Pulmonary artery endothelial cell (primary cell): ENCODE measurements around the gene RTKN. TPM values are rescaled to one million over a fixed set of nuclear protein-coding genes. Genes with fewer than 3 reads are reported as not detected.
"Not testable (repeated sequence)": the region's sequence is repeated elsewhere in the genome, so short reads cannot be mapped to it uniquely, and the experiment has no call there.

Experiments
- DNase-seq: peaks from one replicate; pipeline ENCODE4 v3.0.0-alpha.2; 2011; ENCODE audit warnings: low read depth, low spot score
- total RNA-seq: library from RNA; depleted of rRNA; stranded (reverse); fragments of >200 nt; gene quantifications from 2 replicates; pipeline ENCODE4 v1.2.3, GENCODE V29; 2014

RTKN gene, protein sequence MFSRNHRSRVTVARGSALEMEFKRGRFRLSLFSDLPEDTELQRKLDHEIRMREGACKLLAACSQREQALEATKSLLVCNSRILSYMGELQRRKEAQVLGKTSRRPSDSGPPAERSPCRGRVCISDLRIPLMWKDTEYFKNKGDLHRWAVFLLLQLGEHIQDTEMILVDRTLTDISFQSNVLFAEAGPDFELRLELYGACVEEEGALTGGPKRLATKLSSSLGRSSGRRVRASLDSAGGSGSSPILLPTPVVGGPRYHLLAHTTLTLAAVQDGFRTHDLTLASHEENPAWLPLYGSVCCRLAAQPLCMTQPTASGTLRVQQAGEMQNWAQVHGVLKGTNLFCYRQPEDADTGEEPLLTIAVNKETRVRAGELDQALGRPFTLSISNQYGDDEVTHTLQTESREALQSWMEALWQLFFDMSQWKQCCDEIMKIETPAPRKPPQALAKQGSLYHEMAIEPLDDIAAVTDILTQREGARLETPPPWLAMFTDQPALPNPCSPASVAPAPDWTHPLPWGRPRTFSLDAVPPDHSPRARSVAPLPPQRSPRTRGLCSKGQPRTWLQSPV
- 6.1 and 8.8 TPM in 2 replicates for total RNA-seq

DNA sequence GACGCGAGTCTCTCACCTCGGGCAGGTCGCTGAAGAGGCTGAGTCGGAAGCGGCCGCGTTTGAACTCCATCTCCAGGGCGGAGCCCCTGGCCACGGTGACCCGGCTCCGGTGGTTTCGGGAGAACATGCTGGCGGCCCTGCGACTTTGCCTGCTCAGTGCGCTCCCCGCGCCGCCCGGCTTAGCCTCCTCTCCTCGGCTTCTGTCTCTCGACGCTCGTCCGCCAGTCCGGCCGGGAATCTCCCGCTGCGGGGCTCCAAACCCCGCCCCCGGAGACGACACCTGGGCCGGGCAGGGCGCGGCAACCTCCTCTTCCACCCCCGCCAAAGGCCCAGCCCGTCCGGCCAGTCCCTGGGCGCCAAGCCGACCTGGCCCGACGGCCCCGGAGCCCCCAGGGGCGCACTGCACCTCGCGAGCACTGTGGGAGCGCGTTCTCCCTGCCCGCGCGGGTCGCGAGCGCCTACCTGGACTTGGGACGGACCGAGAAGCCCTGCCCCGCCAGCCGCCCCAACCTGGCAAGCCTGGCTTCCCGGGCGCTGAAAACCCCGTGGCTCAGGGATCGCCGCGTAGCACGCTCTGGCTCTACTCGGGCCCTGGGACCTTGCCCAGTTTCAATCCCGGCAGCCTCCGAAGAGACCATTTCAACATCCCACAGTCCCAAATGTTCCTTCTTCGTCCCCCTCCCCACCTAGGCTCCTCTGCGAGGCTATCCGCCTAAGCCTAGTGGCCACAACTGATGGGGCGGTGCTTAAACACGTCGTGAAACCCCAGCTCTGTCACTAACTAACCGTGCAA is at the start of gene RTKN:
Gene RTKN (minus strand): TSS at position 248 of the 793 bp plus-strand sequence. CDS start 121 bp downstream, at position 127.
- DNase-seq = no peak

- DNase-seq = no peak
Measured at GRCh38 chr2:74489906-74490305, 48.2 kb upstream of the RTKN start.

DNA sequence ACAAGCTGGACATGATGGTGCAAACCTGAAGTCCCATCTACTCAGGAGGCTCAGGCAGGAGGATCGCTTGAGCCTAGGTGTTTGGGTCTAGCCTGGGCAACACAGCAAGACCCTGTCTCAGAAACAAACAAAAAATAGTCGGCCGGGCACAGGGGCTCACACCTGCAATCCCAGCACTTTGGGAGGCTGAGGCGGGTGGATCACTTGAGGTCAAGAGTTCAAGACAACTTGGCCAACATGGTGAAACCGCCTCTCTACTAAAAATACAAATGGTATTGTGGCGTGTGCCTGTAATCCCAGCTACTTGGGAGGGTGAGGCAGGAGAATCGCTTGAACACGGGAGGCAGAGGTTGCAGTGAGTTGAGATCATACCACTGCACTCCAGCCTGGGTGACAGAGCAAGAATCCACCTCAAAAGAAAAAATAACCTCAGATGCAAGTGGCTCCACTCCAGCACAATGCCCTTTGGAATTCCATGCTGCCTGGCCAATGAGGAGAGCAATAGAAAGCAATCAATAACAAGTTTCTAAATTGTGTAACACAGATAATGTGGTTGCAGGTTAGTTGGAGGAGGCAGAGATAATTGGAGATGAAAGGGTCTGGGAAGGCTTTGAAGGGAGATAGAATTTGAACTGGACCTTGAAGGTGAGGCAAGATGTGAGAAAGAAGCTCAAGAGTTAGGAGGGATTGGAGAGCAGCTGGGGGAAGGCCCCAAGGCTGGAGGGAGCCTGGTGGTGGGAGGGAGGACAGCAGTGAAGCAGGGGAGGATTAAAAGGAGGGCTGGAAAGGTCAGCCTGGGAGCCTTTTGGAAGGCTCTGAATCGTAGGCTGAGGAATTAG is 47.1 kb upstream of the RTKN start:
- DNase-seq = no peak

DNA sequence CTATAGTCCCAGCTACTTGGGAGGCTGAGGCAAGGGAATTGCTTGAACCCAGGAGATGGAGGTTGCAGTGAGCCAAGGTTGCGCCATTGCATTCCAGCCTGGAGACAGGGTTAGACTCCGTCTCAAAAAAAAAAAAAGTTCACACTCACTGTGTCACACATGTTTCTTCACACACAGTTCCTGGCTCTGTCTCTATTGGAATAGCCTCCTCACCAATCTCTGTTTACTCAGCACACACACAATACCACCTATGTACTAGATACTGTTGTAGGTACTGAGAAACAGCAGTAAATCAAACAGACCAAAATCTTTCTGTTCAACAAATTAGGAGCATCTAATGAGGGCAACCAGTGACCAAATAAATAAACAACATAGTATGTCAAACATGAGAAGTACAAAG is 44.4 kb upstream of the RTKN start:
- DNase-seq = no peak

- not testable (repeated sequence) for DNase-seq
Measured at GRCh38 chr2:74483675-74484164, 42.0 kb upstream of the RTKN start.

DNA sequence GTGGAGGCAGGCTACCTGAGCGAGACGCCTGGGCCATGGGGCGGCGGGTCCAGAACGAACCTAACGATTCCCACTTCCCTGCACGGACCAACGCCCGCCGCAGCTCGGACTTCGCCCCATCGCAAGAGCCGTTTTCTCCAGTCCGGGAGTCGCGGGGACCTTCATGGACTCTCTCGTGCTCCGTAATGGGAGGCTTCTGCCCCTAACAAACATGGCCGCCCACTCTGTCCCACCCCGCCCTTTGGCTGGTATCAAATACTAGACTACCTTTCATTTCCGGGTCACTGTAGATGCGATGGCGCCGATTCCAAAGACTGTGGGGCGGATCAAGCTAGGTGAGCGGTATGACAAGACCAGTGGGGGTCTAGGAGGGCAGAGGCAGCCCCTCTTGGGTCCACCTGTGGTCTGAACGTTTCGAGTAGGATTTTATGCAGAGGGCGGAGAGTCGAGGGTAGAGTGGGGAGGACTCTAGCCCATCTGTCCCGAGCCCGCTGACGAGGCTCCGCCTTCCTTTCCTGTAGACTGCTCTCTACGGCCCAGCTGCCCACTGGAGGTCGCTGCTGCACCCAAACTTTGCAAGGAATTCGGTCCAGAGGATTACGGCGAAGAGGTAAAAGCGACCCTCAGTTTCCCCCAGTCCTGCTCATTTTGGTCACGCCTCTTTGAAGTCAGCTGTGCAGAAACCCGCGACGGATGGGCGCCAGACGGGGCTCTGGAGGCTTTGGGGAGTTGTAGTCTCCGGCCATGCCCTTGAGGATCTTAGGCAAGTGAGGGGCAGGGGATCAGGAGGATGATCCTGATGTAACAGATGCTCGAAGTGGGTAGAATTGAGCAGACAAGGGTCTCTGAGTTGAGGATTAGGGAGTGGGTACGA is 41.3 kb upstream of the RTKN start, which contains the start of the genes CCDC142 and TTC31:
Gene CCDC142 (minus strand): TSS at position 198 of the 874 bp plus-strand sequence. CDS start 161 bp downstream, at position 37.
Gene TTC31 (plus strand): TSS at position 281 of the 874 bp plus-strand sequence. CDS start 15 bp downstream, at position 296.
- peak; percentile 84 for DNase-seq

DNA sequence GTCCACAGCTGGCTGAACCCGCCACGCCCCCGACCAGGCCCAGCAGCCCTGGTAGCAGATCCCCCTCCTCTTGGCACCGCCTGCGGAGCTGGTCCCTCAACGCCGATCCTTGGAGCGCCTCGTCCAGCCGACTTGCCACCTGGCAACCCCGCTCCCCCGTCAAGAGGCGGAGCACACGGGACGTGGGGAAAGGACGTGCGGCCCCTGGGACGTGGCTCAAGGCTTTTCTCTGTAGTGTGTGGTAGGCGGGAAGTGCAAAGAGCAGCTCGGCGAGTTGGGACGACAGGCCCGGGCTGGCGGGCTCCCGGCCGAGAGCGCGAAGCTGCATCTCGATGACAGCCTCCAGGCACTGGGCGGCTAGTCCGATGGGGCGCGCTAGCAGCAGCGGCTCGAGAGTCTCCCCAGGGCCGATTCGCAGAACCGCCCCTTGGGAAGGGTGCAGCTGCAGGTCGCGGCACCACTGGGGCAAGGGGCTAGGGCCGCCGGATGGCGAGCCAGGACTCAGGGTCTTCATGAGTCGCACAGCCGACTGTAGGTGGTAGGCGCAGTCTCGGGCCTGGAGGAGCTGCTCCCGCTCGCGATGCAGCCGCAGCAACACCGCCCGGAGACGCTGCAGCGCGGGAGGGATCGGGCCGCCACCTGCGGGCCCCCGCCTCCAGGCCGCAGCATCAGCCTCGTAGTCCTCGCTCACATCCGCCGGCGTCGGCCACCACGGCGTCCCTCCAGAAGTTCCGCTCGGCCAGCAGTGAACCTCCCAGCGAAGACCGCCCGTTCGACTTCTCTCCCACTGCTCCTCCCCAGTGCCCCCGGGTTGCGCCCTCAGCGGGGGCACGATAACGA is 40.4 kb upstream of the RTKN start:
- DNase-seq = no peak

DNA sequence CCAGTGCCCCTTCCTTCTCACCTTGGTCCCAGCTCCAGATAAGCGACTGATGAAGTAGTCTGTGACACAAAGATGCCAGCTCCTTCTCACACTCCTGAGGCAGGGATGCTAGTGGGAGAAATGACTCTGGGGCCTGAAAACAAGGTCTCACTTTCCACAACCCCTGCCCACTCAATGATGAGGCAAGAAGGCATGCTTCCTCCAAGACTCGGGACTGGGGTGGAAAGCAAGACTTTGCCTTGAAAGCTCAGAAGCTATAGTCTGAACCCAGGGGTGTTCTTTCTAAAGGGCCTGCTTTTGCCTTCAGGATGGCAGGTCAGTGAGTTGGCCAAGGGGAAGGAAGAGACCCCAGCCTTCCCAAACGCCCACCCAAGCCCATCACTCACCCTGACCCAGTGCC is 39.7 kb upstream of the RTKN start:
- DNase-seq = no peak

DNA sequence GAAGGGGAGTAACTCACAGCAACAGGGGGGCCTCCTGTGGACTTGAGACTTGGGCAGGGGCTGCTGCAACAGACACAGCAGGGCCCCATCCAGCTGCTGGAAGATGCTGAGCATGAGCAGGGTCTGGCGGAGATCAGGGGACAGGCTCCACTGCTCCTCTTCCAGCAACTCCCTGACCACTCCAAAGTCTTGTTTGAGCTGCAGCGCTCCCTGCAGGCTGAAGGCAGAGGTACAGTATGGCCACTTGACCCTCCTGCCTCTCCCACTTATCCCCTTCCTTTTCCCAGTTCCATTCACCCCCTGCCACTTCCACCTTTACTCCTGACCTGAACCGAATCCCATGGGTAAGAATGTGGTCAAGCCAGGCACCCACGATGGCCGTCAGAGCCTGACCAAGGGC is 33.2 kb upstream of the RTKN start:
- DNase-seq = no peak

GRCh38 chr2:74474481-74474880 is 32.7 kb upstream of the RTKN start:
- no peak for DNase-seq

- no peak for DNase-seq
Measured at GRCh38 chr2:74472945-74473258, 31.2 kb upstream of the RTKN start.

GRCh38 chr2:74472086-74472944 is 30.6 kb upstream of the RTKN start, which contains the start of gene MRPL53:
Gene MRPL53, minus strand, starts transcription at chr2:74472680. Its CDS starts 20 bp downstream, at chr2:74472660.
- peak; percentile 78 for DNase-seq

DNA sequence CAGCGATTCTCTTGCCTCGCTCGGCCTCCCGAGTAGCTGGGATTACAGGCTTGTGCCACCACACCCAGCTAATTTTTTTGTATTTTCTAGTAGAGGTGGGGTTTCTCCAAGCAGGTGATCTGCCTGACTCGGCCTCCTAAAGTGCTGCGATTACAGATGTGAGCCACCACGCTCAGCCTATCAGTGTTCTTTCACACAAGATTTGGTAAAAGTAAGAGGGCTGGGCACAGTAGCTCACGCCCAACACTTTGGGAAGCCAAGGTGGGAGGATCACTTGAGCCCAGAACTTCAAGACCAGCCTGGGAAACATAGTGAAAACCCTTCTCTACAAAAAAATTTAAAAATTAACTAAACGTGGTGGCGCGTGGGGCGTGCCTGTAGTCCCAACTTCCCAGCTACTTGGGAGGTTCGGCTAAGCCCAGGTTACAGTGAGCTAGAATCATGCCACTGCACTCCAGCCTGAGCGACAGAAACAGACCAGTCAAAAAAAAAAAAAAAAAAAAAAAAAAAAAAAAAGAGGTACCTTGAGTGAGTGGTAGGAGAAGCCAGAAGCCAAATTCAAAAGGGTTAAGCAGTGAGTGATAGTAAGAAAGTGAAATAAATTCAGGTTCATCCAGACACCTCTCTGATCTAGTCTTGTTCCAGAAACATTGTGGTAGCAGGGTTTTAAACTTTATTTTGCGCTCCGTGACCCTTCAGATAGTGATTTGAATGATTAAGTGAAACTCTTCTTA is 29.8 kb upstream of the RTKN start:
- DNase-seq = no peak

DNA sequence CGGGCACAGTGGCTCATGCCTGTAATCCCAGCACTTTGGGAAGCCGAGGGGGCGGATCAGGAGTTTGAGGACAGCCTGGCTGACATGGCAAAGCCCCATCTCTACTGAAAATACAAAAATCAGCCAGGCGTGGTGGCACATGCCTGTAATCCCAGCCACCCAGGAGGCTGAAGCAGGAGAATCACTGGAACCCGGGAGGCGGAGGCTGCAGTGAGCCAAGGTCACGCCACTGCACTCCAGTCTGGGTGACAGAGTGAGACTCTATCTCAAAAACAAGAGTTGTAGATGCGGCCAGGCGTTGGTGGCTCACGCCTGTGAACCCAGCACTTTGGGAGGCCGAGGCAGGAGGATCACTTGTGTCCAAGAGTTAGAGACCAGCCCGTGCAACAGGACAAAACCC is 29.0 kb upstream of the RTKN start:
- not testable (repeated sequence) for DNase-seq

- DNase-seq = no peak
Measured at GRCh38 chr2:74464406-74464805, 22.7 kb upstream of the RTKN start.

DNA sequence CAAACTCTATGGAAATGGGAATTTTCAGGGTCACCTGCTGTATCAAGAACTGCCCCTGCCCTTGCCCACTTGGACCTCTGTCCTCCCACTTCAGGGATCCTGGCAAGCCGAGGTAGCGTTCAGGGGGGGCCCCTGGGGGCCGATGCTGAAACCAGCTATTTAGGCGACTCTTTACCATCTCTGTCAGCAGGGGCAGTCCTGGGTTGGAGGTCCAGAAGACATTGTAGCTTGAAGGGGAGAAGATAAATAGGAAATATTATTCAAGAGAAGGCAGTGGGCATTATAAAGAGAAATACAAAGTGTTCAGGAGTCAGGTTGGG is 21.0 kb upstream of the RTKN start:
- DNase-seq = no peak

GRCh38 chr2:74462054-74462785 is 20.5 kb upstream of the RTKN start:
- DNase-seq = no peak
